ENCODE results near the gene TULP4. TPM values are rescaled to one million over a fixed set of nuclear protein-coding genes. Genes with fewer than 3 reads are reported as not detected.

The TULP4 gene
- total RNA-seq, 1 donor from 2014 or later, result 100 TPM

- Mint-ChIP-seq H3K9me3 (ENCODE audit: unreplicated experiment) (no peaks in the 10 kb centered on the region), H3K27me3 (ENCODE audit: unreplicated experiment) (no peaks in the 10 kb centered on the region), H3K36me3 (ENCODE audit: unreplicated experiment) (peaks cover 35% of the 10 kb centered on the region), H3K4me1 (ENCODE audit: unreplicated experiment) (peaks cover 18% of the 10 kb centered on the region), H3K27ac (ENCODE audit: unreplicated experiment) (peak overlapping the region; percentile 86), H3K4me3 (ENCODE audit: unreplicated experiment) (no peak overlapping the region)
- TF ChIP-seq, protein P1, sequence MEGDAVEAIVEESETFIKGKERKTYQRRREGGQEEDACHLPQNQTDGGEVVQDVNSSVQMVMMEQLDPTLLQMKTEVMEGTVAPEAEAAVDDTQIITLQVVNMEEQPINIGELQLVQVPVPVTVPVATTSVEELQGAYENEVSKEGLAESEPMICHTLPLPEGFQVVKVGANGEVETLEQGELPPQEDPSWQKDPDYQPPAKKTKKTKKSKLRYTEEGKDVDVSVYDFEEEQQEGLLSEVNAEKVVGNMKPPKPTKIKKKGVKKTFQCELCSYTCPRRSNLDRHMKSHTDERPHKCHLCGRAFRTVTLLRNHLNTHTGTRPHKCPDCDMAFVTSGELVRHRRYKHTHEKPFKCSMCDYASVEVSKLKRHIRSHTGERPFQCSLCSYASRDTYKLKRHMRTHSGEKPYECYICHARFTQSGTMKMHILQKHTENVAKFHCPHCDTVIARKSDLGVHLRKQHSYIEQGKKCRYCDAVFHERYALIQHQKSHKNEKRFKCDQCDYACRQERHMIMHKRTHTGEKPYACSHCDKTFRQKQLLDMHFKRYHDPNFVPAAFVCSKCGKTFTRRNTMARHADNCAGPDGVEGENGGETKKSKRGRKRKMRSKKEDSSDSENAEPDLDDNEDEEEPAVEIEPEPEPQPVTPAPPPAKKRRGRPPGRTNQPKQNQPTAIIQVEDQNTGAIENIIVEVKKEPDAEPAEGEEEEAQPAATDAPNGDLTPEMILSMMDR (IDR thresholded peaks at IDR 0.05), result no peak
- DNase-seq (ENCODE audit: extremely low spot score, unreplicated experiment), result no peak
Observed at GRCh38 chr6:158481690-158482473, 169.6 kb downstream of the TULP4 start.

DNA sequence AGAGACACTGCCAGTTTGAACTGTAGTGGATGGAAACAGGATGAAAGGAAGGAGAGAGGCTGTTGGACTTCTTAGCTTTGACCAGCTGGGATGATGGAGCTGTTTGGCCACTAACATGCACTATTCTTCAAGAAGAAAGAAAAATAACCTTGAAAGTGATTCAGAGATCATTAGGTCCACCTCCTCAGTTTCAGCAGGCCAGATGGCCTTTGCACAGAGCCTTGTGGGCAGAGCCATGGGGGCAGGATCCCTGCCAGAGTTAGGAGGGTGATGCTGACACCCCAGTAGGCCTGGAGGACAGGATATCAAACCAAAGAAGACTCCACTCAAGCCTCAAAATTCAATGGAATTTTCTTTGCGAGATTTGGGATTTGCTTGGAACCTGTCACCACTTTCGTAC lies 173.2 kb downstream of the TULP4 start:
- TF ChIP-seq, protein P1 (IDR thresholded peaks at IDR 0.05), result no peak
- H3K9me3 Mint-ChIP-seq (ENCODE audit: unreplicated experiment), result no peaks in the 10 kb centered on the region

GRCh38 chr6:158487495-158487894 lies 175.2 kb downstream of the TULP4 start:
- TF ChIP-seq, protein P1 (IDR thresholded peaks at IDR 0.05), result no peak
- H3K36me3 Mint-ChIP-seq (ENCODE audit: unreplicated experiment), result peaks cover 21% of the 10 kb centered on the region
- no peaks in the 10 kb centered on the region for H3K9me3 Mint-ChIP-seq (ENCODE audit: unreplicated experiment)
- peaks cover 14% of the 10 kb centered on the region for H3K4me1 Mint-ChIP-seq (ENCODE audit: unreplicated experiment)
- H3K27ac Mint-ChIP-seq (ENCODE audit: unreplicated experiment), result peak overlapping the region; percentile 59
- no peaks in the 10 kb centered on the region for H3K27me3 Mint-ChIP-seq (ENCODE audit: unreplicated experiment)
- H3K4me3 Mint-ChIP-seq (ENCODE audit: unreplicated experiment), result no peak overlapping the region
- DNase-seq (ENCODE audit: extremely low spot score, unreplicated experiment), result no peak

More for the DNA sequence above, 173.2 kb downstream of the TULP4 start:
- Mint-ChIP-seq H3K4me3 (ENCODE audit: unreplicated experiment) (no peak overlapping the region), H3K27me3 (ENCODE audit: unreplicated experiment) (no peaks in the 10 kb centered on the region), H3K27ac (ENCODE audit: unreplicated experiment) (no peak overlapping the region), H3K4me1 (ENCODE audit: unreplicated experiment) (peaks cover 31% of the 10 kb centered on the region), H3K36me3 (ENCODE audit: unreplicated experiment) (peaks cover 23% of the 10 kb centered on the region)
- no peak for DNase-seq (ENCODE audit: extremely low spot score, unreplicated experiment)

DNA sequence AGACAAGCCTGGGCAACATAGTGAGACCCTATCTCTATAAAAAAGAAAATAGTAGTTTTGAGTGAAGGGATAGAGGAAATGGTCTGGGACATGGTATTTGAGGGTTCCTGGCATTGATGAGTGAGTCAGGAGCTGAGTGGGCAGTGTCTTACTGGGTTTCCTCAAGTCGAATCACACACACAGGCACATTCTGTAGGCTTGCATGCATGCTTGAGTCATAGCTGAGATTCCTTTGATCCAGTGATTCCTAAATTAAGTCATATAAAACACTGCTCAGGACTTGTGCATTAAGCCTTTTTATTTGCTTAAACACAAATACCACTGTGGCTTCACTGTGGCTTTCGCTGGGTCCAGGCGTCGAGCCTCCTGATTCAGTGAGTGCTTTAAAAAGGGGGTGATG lies 175.8 kb downstream of the TULP4 start:
- TF ChIP-seq, protein P1 (IDR thresholded peaks at IDR 0.05), result no peak
- DNase-seq (ENCODE audit: extremely low spot score, unreplicated experiment), result no peak
- Mint-ChIP-seq H3K9me3 (ENCODE audit: unreplicated experiment) (no peaks in the 10 kb centered on the region), H3K4me1 (ENCODE audit: unreplicated experiment) (peaks cover 13% of the 10 kb centered on the region), H3K4me3 (ENCODE audit: unreplicated experiment) (no peak overlapping the region), H3K36me3 (ENCODE audit: unreplicated experiment) (peaks cover 21% of the 10 kb centered on the region), H3K27me3 (ENCODE audit: unreplicated experiment) (no peaks in the 10 kb centered on the region), H3K27ac (ENCODE audit: unreplicated experiment) (peak overlapping the region; percentile 59)

GRCh38 chr6:158489441-158489840 lies 177.2 kb downstream of the TULP4 start:
- Mint-ChIP-seq H3K27me3 (ENCODE audit: unreplicated experiment) (no peaks in the 10 kb centered on the region), H3K4me3 (ENCODE audit: unreplicated experiment) (no peak overlapping the region), H3K4me1 (ENCODE audit: unreplicated experiment) (peaks cover 13% of the 10 kb centered on the region), H3K27ac (ENCODE audit: unreplicated experiment) (no peak overlapping the region), H3K9me3 (ENCODE audit: unreplicated experiment) (no peaks in the 10 kb centered on the region), H3K36me3 (ENCODE audit: unreplicated experiment) (peaks cover 28% of the 10 kb centered on the region)
- no peak for DNase-seq (ENCODE audit: extremely low spot score, unreplicated experiment)
- TF ChIP-seq, protein P1 (IDR thresholded peaks at IDR 0.05), result no peak

Data from osteocyte (in vitro differentiated cells).